Measurements from ENCODE around the gene FBXO31. TPM values are rescaled to one million over a fixed set of nuclear protein-coding genes. Genes with fewer than 3 reads are reported as not detected.

The FBXO31 gene
- total and polyA plus RNA-seq, 2 donors (not counting 3 experiments of a cell fraction or from before 2014, with no cell fraction given) = 17.1 to 31.8 TPM

- Histone ChIP-seq H3K4me1 (ENCODE audit: control insufficient read depth, extremely low read depth, insufficient read depth, low read length) (peaks cover 20% of the 10 kb centered on the region), H3K79me2 (ENCODE audit: control insufficient read depth, insufficient read depth, low read length) (no peaks in the 10 kb centered on the region), H3K27me3 (ENCODE audit: control insufficient read depth in 2 of 2, insufficient read depth in 2 of 2, low read length in 2 of 2) (no peaks in the 10 kb centered on the region), H3K9ac (replicated peaks; ENCODE audit: extremely low read depth, insufficient read depth, low read length) (no peak overlapping the region), H3K9me1 (replicated peaks; ENCODE audit: control insufficient read depth, extremely low read depth, insufficient read depth, low read length) (no peaks in the 10 kb centered on the region), H2AFZ (ENCODE audit: low read depth, low read length) (no peak overlapping the region), H3K4me3 (replicated peaks in 1 of 3; ENCODE audit: insufficient read depth in 1 of 3, low read depth in 1 of 3, low read length in 3 of 3) (no peak overlapping the region), H4K20me1 (replicated peaks; ENCODE audit: control insufficient read depth, extremely low read depth, insufficient read depth, low read length) (no peaks in the 10 kb centered on the region), H3K9me3 (replicated peaks; ENCODE audit: control insufficient read depth, insufficient read depth, low read length) (no peaks in the 10 kb centered on the region), H3K4me2 (ENCODE audit: insufficient read depth, low read length) (no peak overlapping the region), H3K27ac (ENCODE audit: insufficient read depth, low read depth, low read length) (no peak overlapping the region), H3K36me3 (ENCODE audit: control insufficient read depth in 2 of 2, extremely low read depth in 1 of 2, insufficient read depth in 2 of 2, low read length in 2 of 2) (peaks cover 7 to 40% of the 10 kb centered on the region in 2 experiments)
- BruUV-seq (replicated peaks) = no TSS peak
- no peak for TF ChIP-seq POLR2A (IDR thresholded peaks at IDR 0.05; ENCODE audit: low read depth, low read length)
- FAIRE-seq = no peak
- DNase-seq (ENCODE audit: low read depth, low spot score) = no peak
- dilution Hi-C loops (cut with MboI; ENCODE audit: extremely low pct_ligation_motif_present, low sequenced_read_pairs) (no loop called here), intact Hi-C loops (cut with micrococcal nuclease) (no loop called here)
- POLR2A ChIA-PET = no interaction called here
- CTCF ChIA-PET = no interaction called here
Measured at GRCh38 chr16:87410968-87411367, 27.4 kb upstream of the FBXO31 start.

- Histone ChIP-seq H3K9ac (replicated peaks; ENCODE audit: extremely low read depth, insufficient read depth, low read length) (no peak overlapping the region), H3K27ac (ENCODE audit: insufficient read depth, low read depth, low read length) (no peak overlapping the region), H3K4me1 (ENCODE audit: control insufficient read depth, extremely low read depth, insufficient read depth, low read length) (peaks cover 20% of the 10 kb centered on the region), H3K9me1 (replicated peaks; ENCODE audit: control insufficient read depth, extremely low read depth, insufficient read depth, low read length) (no peaks in the 10 kb centered on the region), H2AFZ (ENCODE audit: low read depth, low read length) (no peak overlapping the region), H3K27me3 (ENCODE audit: control insufficient read depth in 2 of 2, insufficient read depth in 2 of 2, low read length in 2 of 2) (no peaks in the 10 kb centered on the region), H3K4me3 (replicated peaks in 1 of 3; ENCODE audit: insufficient read depth in 1 of 3, low read depth in 1 of 3, low read length in 3 of 3) (no peak overlapping the region), H4K20me1 (replicated peaks; ENCODE audit: control insufficient read depth, extremely low read depth, insufficient read depth, low read length) (no peaks in the 10 kb centered on the region), H3K9me3 (replicated peaks; ENCODE audit: control insufficient read depth, insufficient read depth, low read length) (no peaks in the 10 kb centered on the region), H3K79me2 (ENCODE audit: control insufficient read depth, insufficient read depth, low read length) (no peaks in the 10 kb centered on the region), H3K36me3 (ENCODE audit: control insufficient read depth in 2 of 2, extremely low read depth in 1 of 2, insufficient read depth in 2 of 2, low read length in 2 of 2) (peaks cover 7 to 40% of the 10 kb centered on the region in 2 experiments), H3K4me2 (ENCODE audit: insufficient read depth, low read length) (no peak overlapping the region)
- no TSS peak for BruUV-seq (replicated peaks)
- ChIA-PET POLR2A (no interaction called here), CTCF (no interaction called here)
- intact Hi-C loops (cut with micrococcal nuclease) (no loop called here), dilution Hi-C loops (cut with MboI; ENCODE audit: extremely low pct_ligation_motif_present, low sequenced_read_pairs) (no loop called here)
- TF ChIP-seq JUN (IDR thresholded peaks at IDR 0.05; ENCODE audit: borderline replicate concordance, insufficient read depth, insufficient read length, low read depth) (no peak), FOS (IDR thresholded peaks at IDR 0.05; ENCODE audit: borderline replicate concordance, insufficient read depth, low read length) (no peak), MAX (IDR thresholded peaks at IDR 0.05; ENCODE audit: insufficient read depth, insufficient read length) (no peak), EZH2 (IDR thresholded peaks at IDR 0.05; ENCODE audit: borderline replicate concordance, low read depth, low read length, severe bottlenecking) (no peak), GATA2 (IDR thresholded peaks at IDR 0.05; ENCODE audit: insufficient read depth, insufficient read length, low read depth, low read length) (no peak), POLR2AphosphoS5 (IDR thresholded peaks at IDR 0.05; ENCODE audit: insufficient read depth, low read depth, low read length) (no peak), MYC (IDR thresholded peaks at IDR 0.05; ENCODE audit: low read depth, low read length) (no peak), CTCF (IDR thresholded peaks at IDR 0.05; ENCODE audit: extremely low read depth in 1 of 2, insufficient read depth in 1 of 2, low read depth in 1 of 2, low read length in 2 of 2) (no peak), POLR2A (IDR thresholded peaks at IDR 0.05; ENCODE audit: low read depth, low read length) (no peak)
- DNase-seq (ENCODE audit: low read depth, low spot score) = no peak
- no peak for FAIRE-seq
Measured at GRCh38 chr16:87410530-87410929, 27.0 kb upstream of the FBXO31 start.

Data from endothelial cell of umbilical vein (primary cell).